Activated naive CD8-positive, alpha-beta T cell treated with anti-CD3 and anti-CD28 coated beads, Interleukin-2, amount 10 ng/mL, durations not matched to agents 7 days and 5 days (primary cell): ENCODE measurements around the gene PEX1. TPM values are rescaled to one million over a fixed set of nuclear protein-coding genes. Genes with fewer than 3 reads are reported as not detected.

ENCODE experiments used
- ATAC-seq: fragments of 150-1000 bp; cut with Tn5 transposase; one replicate; pipeline ENCODE4 v1.10.0; 2021; ENCODE audit warnings: low read depth, moderate library complexity
- POLR2A ChIA-PET: fragments of 350-600 bp; sonication (Branson Sonifier 250); formaldehyde crosslinking; loops from one replicate; lab custom pipeline; 2021; ENCODE audit warnings: antibody characterized with exemption; lab: Charles Lee
- DNase-seq: peaks from one replicate; pipeline ENCODE4 v3.0.0; 2021
- H3K27ac Mint-ChIP-seq: one replicate; pipeline ENCODE4 v1.8.0; 2022; ENCODE audit warnings: mild to moderate bottlenecking, mixed read lengths
- H3K27me3 Mint-ChIP-seq: one replicate; pipeline ENCODE4 v1.8.0; 2022; ENCODE audit warnings: mild to moderate bottlenecking, moderate library complexity, mixed read lengths
- H3K36me3 Mint-ChIP-seq: one replicate; pipeline ENCODE4 v1.8.0; 2021; ENCODE audit warnings: mild to moderate bottlenecking, mixed read lengths
- H3K4me1 Mint-ChIP-seq: one replicate; pipeline ENCODE4 v1.8.0; 2021; ENCODE audit warnings: mixed read lengths
- H3K4me3 Mint-ChIP-seq: one replicate; pipeline ENCODE4 v1.8.0; 2022; ENCODE audit warnings: mild to moderate bottlenecking, moderate library complexity, mixed read lengths
- H3K9me3 Mint-ChIP-seq: one replicate; pipeline ENCODE4 v1.8.0; 2021; ENCODE audit warnings: mixed read lengths
- total RNA-seq, 2 experiments: library from RNA; stranded (reverse); gene quantifications; one replicate each; pipeline ENCODE4 v1.2.3, GENCODE V29; 2021

The PEX1 gene
- total RNA-seq, 2 experiments from 2014 or later: 23.5 to 24.4 TPM

- peaks cover 22% of the 10 kb centered on the region for H3K36me3 Mint-ChIP-seq
- no peak for DNase-seq
- ATAC-seq: no peak
- H3K4me3 Mint-ChIP-seq: no peak overlapping the region
- no peaks in the 10 kb centered on the region for H3K27me3 Mint-ChIP-seq
- no peak overlapping the region for H3K27ac Mint-ChIP-seq
- H3K9me3 Mint-ChIP-seq: no peaks in the 10 kb centered on the region
- peaks cover 14% of the 10 kb centered on the region for H3K4me1 Mint-ChIP-seq
- POLR2A ChIA-PET: no interaction called here
These were observed 6.3 kb upstream of the PEX1 start for GRCh38 chr7:92534572-92534971.

GRCh38 chr7:92528958-92529264, 591 bp upstream of the PEX1 start:
- POLR2A ChIA-PET: interaction anchor here (0.9 to 1.4 kb wide), 13 partner anchors 12 to 703 kb away, joined by 3 to 13 read pairs (median 5); partner anchors contain the start of genes ANKIB1, CDK6, FAM133B and GATAD1
- Mint-ChIP-seq H3K4me1 (peaks cover 22% of the 10 kb centered on the region), H3K9me3 (no peaks in the 10 kb centered on the region), H3K27ac (peak overlapping the region; percentile 96), H3K27me3 (no peaks in the 10 kb centered on the region), H3K36me3 (peaks cover 9% of the 10 kb centered on the region), H3K4me3 (peak overlapping the region; percentile 90)
- DNase-seq: no peak
- ATAC-seq: no peak

- Mint-ChIP-seq H3K36me3 (peaks cover 3% of the 10 kb centered on the region), H3K4me3 (peak overlapping the region; percentile 90), H3K9me3 (no peaks in the 10 kb centered on the region), H3K4me1 (peaks cover 21% of the 10 kb centered on the region), H3K27ac (peak overlapping the region; percentile 96), H3K27me3 (no peaks in the 10 kb centered on the region)
- POLR2A ChIA-PET: interaction anchor here (1.0 to 1.4 kb wide), 8 partner anchors 11 to 620 kb away, joined by 3 to 13 read pairs (median 6); partner anchors contain the start of genes ANKIB1, FAM133B, KRIT1 and SAMD9
- ATAC-seq (peak; percentile 8), DNase-seq (peak; percentile 65)
These were observed 776 bp downstream of the PEX1 start for GRCh38 chr7:92527300-92528187.

GRCh38 chr7:92523110-92523509, 5.2 kb downstream of the PEX1 start:
- POLR2A ChIA-PET: no interaction called here
- Mint-ChIP-seq H3K4me1 (peaks cover 13% of the 10 kb centered on the region), H3K9me3 (no peaks in the 10 kb centered on the region), H3K27ac (no peak overlapping the region), H3K4me3 (no peak overlapping the region), H3K36me3 (no peaks in the 10 kb centered on the region), H3K27me3 (no peaks in the 10 kb centered on the region)
- no peak for ATAC-seq
- DNase-seq: no peak

- Mint-ChIP-seq H3K36me3 (peaks cover 2% of the 10 kb centered on the region), H3K4me3 (no peak overlapping the region), H3K27ac (no peak overlapping the region), H3K27me3 (no peaks in the 10 kb centered on the region), H3K9me3 (no peaks in the 10 kb centered on the region), H3K4me1 (no peaks in the 10 kb centered on the region)
- DNase-seq: no peak
- POLR2A ChIA-PET: no interaction called here
- no peak for ATAC-seq
These were observed 8.3 kb downstream of the PEX1 start for GRCh38 chr7:92520024-92520423.

GRCh38 chr7:92517631-92518030, 10.7 kb downstream of the PEX1 start:
- Mint-ChIP-seq H3K9me3 (no peaks in the 10 kb centered on the region), H3K27ac (no peak overlapping the region), H3K4me1 (no peaks in the 10 kb centered on the region), H3K27me3 (no peaks in the 10 kb centered on the region), H3K4me3 (no peak overlapping the region), H3K36me3 (peaks cover 4% of the 10 kb centered on the region)
- ATAC-seq: no peak
- POLR2A ChIA-PET: no interaction called here
- DNase-seq: no peak

- Mint-ChIP-seq H3K4me3 (no peak overlapping the region), H3K4me1 (no peaks in the 10 kb centered on the region), H3K27ac (no peak overlapping the region), H3K27me3 (no peaks in the 10 kb centered on the region), H3K36me3 (peaks cover 6% of the 10 kb centered on the region), H3K9me3 (no peaks in the 10 kb centered on the region)
- POLR2A ChIA-PET: no interaction called here
- no peak for ATAC-seq
- DNase-seq: no peak
These were observed 15.0 kb downstream of the PEX1 start for GRCh38 chr7:92513167-92513902.

- Mint-ChIP-seq H3K9me3 (no peaks in the 10 kb centered on the region), H3K27ac (no peak overlapping the region), H3K36me3 (peaks cover 5% of the 10 kb centered on the region), H3K27me3 (no peaks in the 10 kb centered on the region), H3K4me3 (no peak overlapping the region), H3K4me1 (peaks cover 2% of the 10 kb centered on the region)
- ATAC-seq (no peak), DNase-seq (no peak)
- POLR2A ChIA-PET: no interaction called here
These were observed 19.4 kb downstream of the PEX1 start for GRCh38 chr7:92508946-92509345.

- Mint-ChIP-seq H3K27ac (no peak overlapping the region), H3K27me3 (no peaks in the 10 kb centered on the region), H3K4me3 (no peak overlapping the region), H3K9me3 (no peaks in the 10 kb centered on the region), H3K36me3 (no peaks in the 10 kb centered on the region), H3K4me1 (peaks cover 7% of the 10 kb centered on the region)
- POLR2A ChIA-PET: interaction anchor here (0.6 kb wide), 1 partner anchor 98 kb away, joined by 4 read pairs; no protein-coding TSS in a partner anchor
- no peak for ATAC-seq
- DNase-seq: no peak
These were observed 22.0 kb downstream of the PEX1 start for GRCh38 chr7:92506363-92506762.

- H3K4me1 Mint-ChIP-seq: peaks cover 7% of the 10 kb centered on the region
- ATAC-seq (no peak), DNase-seq (no peak)
- H3K9me3 Mint-ChIP-seq: no peaks in the 10 kb centered on the region
- peaks cover 7% of the 10 kb centered on the region for H3K36me3 Mint-ChIP-seq
- H3K4me3 Mint-ChIP-seq: no peak overlapping the region
- no peak overlapping the region for H3K27ac Mint-ChIP-seq
- no peaks in the 10 kb centered on the region for H3K27me3 Mint-ChIP-seq
- POLR2A ChIA-PET: no interaction called here
These were observed 23.8 kb downstream of the PEX1 start for GRCh38 chr7:92504563-92504962.

GRCh38 chr7:92503767-92504166, 24.6 kb downstream of the PEX1 start:
- H3K36me3 Mint-ChIP-seq: peaks cover 13% of the 10 kb centered on the region

GRCh38 chr7:92498557-92498956, 29.8 kb downstream of the PEX1 start:
- no peaks in the 10 kb centered on the region for H3K27me3 Mint-ChIP-seq
- H3K4me3 Mint-ChIP-seq: no peak overlapping the region
- ATAC-seq (peak; percentile 81), DNase-seq (no peak)
- H3K9me3 Mint-ChIP-seq: no peaks in the 10 kb centered on the region
- POLR2A ChIA-PET: interaction anchor here (1.2 kb wide), 1 partner anchor 30 kb away, joined by 6 read pairs; the partner anchor contains the start of genes PEX1 and RBM48
- peaks cover 8% of the 10 kb centered on the region for H3K4me1 Mint-ChIP-seq
- H3K27ac Mint-ChIP-seq: no peak overlapping the region
- peaks cover 19% of the 10 kb centered on the region for H3K36me3 Mint-ChIP-seq

More at GRCh38 chr7:92503767-92504166, 24.6 kb downstream of the PEX1 start:
- Mint-ChIP-seq H3K27ac (no peak overlapping the region), H3K27me3 (no peaks in the 10 kb centered on the region), H3K4me3 (no peak overlapping the region), H3K4me1 (peaks cover 10% of the 10 kb centered on the region), H3K9me3 (no peaks in the 10 kb centered on the region)
- no peak for DNase-seq
- ATAC-seq: peak; percentile 75
- POLR2A ChIA-PET: interaction anchor here (0.6 kb wide), 1 partner anchor 281 kb away, joined by 5 read pairs; no protein-coding TSS in a partner anchor

GRCh38 chr7:92496876-92497275, 31.4 kb downstream of the PEX1 start:
- ATAC-seq: no peak
- H3K4me3 Mint-ChIP-seq: no peak overlapping the region
- DNase-seq: no peak
- H3K27ac Mint-ChIP-seq: no peak overlapping the region
- POLR2A ChIA-PET: no interaction called here
- H3K9me3 Mint-ChIP-seq: no peaks in the 10 kb centered on the region
- H3K36me3 Mint-ChIP-seq: peaks cover 21% of the 10 kb centered on the region
- H3K4me1 Mint-ChIP-seq: peaks cover 7% of the 10 kb centered on the region
- H3K27me3 Mint-ChIP-seq: no peaks in the 10 kb centered on the region
